ENCODE measurements around the gene TARBP2.

GRCh38 chr12:53552361-53553327, 51.6 kb downstream of the TARBP2 start:
- no peak for TF ChIP-seq POLR2A (IDR thresholded peaks at IDR 0.05; ENCODE audit: low read length)
- TF ChIP-seq GATA1 (IDR thresholded peaks at IDR 0.05; ENCODE audit: low read depth, low read length) = no peak

Data from erythroblast (primary cell).